HepG2 (cell line): ENCODE measurements around the gene IGF2BP1. TPM values are rescaled to one million over a fixed set of nuclear protein-coding genes. Genes with fewer than 3 reads are reported as not detected.

Experiments used
- AKNA ChIP-seq: sonication (generic); formaldehyde crosslinking; IDR thresholded peaks from 2 replicates; pipeline ENCODE4 v1.4.0; 2020; ENCODE audit warnings: missing genetic modification reagents, borderline replicate concordance
- CREM ChIP-seq, 2 experiments: sonication (generic) in 1 of 2; formaldehyde crosslinking in 1 of 2; IDR thresholded peaks; 2 replicates each; pipeline versions ENCODE4 v1.4.0 to v1.6.1; 2016 to 2020; ENCODE audit warnings: antibody characterized with exemption in 1 of 2, mild to moderate bottlenecking in 1 of 2, missing genetic modification reagents in 1 of 2
- GPBP1L1 ChIP-seq: sonication (generic); formaldehyde crosslinking; IDR thresholded peaks from 2 replicates; pipeline ENCODE4 v1.5.0; 2020; ENCODE audit warnings: mild to moderate bottlenecking, missing genetic modification reagents
- MNT ChIP-seq: fragments of 450-650 bp; IDR thresholded peaks from 2 replicates; pipeline ENCODE4 v1.6.1; 2016
- NFIC ChIP-seq: IDR thresholded peaks from 2 replicates; pipeline ENCODE4 v1.6.1; 2012; ENCODE audit warnings: mild to moderate bottlenecking, low read length, inconsistent platforms
- THAP11 ChIP-seq: IDR thresholded peaks from 2 replicates; pipeline ENCODE4 v1.6.1; 2016; ENCODE audit warnings: missing biosample characterization, missing genetic modification reagents
- ZBTB25 ChIP-seq: IDR thresholded peaks from 2 replicates; pipeline ENCODE4 v1.6.1; 2018; ENCODE audit warnings: missing genetic modification reagents
- ZMAT3 ChIP-seq: sonication (generic); formaldehyde crosslinking; conservative IDR thresholded peaks from 2 replicates; pipeline ENCODE4 v1.7.0; 2021; ENCODE audit warnings: missing genetic modification reagents
- ZNF18 ChIP-seq: sonication (generic); formaldehyde crosslinking; IDR thresholded peaks from 2 replicates; pipeline ENCODE4 v1.8.0; 2022; ENCODE audit warnings: mild to moderate bottlenecking, missing genetic modification reagents; ENCODE audit not compliant: insufficient replicate concordance
- ZNF224 ChIP-seq: sonication (generic); formaldehyde crosslinking; IDR thresholded peaks from 2 replicates; pipeline ENCODE4 v1.5.0; 2020; ENCODE audit warnings: mild to moderate bottlenecking, missing genetic modification reagents
- ZNF230 ChIP-seq: sonication (generic); formaldehyde crosslinking; IDR thresholded peaks from 2 replicates; pipeline ENCODE4 v1.4.0; 2020; ENCODE audit warnings: mild to moderate bottlenecking, missing genetic modification reagents
- ZNF501 ChIP-seq: sonication (generic); formaldehyde crosslinking; IDR thresholded peaks from 2 replicates; pipeline ENCODE4 v1.5.1; 2020; ENCODE audit warnings: mild to moderate bottlenecking, moderate library complexity, missing genetic modification reagents
- ZNF512 ChIP-seq: sonication (generic); formaldehyde crosslinking; IDR thresholded peaks from 2 replicates; pipeline ENCODE4 v1.4.0; 2020; ENCODE audit warnings: mild to moderate bottlenecking, missing genetic modification reagents
- ZNF543 ChIP-seq: sonication (generic); formaldehyde crosslinking; IDR thresholded peaks from 2 replicates; pipeline ENCODE4 v1.4.0; 2020; ENCODE audit warnings: mild to moderate bottlenecking, missing genetic modification reagents
- ZNF776 ChIP-seq: sonication (generic); formaldehyde crosslinking; IDR thresholded peaks from 2 replicates; pipeline ENCODE4 v1.4.0; 2020; ENCODE audit warnings: mild to moderate bottlenecking, missing genetic modification reagents
- polyA plus RNA-seq, 8 experiments: library from polyadenylated mRNA; depleted of rRNA in 3 of 8; stranded (reverse) in 7 of 8; unstranded in 1 of 8; fragments of >200 nt; fragmentation: Illumina TruSeq in 4 of 8; extraction: Trizol in 4 of 8; gene quantifications; 2 replicates each; pipeline versions ENCODE4 v1.2.1 to v1.2.3, GENCODE V29; 2011 to 2016; ENCODE audit warnings: low read depth in 4 of 8, missing spikeins in 1 of 8, mixed read lengths in 1 of 8; ENCODE audit not compliant: insufficient read depth in 1 of 8
- total RNA-seq, 5 experiments: library from RNA; depleted of rRNA; stranded (reverse); fragments of >200 nt; fragmentation: Illumina TruSeq; extraction: Trizol; gene quantifications; 2 replicates each; pipeline ENCODE4 v1.2.3, GENCODE V29; 2016; ENCODE audit warnings: low read depth in 1 of 5

Gene IGF2BP1
- total and polyA plus RNA-seq, 2 of the 13 experiments (the other 11 are each of a cell fraction or from before 2014, with no cell fraction given) = 29.7 to 75.1 TPM

GRCh38 chr17:48995304-48995973 is 1.7 kb upstream of the IGF2BP1 start (continued):
- peak; percentile 79 for TF ChIP-seq ZNF512 (CRISPR knock-in tag)
- no peak for TF ChIP-seq GPBP1L1
- no peak for TF ChIP-seq ZNF776 (CRISPR knock-in tag)
- no peak for TF ChIP-seq AKNA (CRISPR knock-in tag)
- peak; percentile 75 for TF ChIP-seq ZNF224
- no peak for TF ChIP-seq ZNF543
- TF ChIP-seq MNT = 0 out of 2 replicates have a peak, but pooled peaks have one; percentile 1
- TF ChIP-seq THAP11 (CRISPR knock-in tag) = no peak
- TF ChIP-seq ZNF501 = peak; percentile 88; the same call in 1 of the 2 replicates
- TF ChIP-seq CREM (IDR thresholded peaks at IDR 0.05) = 0 out of 2 replicates have a peak, but pooled peaks have one; percentile 31
- TF ChIP-seq CREM (CRISPR knock-in tag; IDR thresholded peaks at IDR 0.05) = no peak
- no peak for TF ChIP-seq ZNF230
- no peak for TF ChIP-seq ZNF18 (CRISPR knock-in tag)
- no peak for TF ChIP-seq ZBTB25 (CRISPR knock-in tag)
- peak; percentile 55; the same call in 1 of the 2 replicates for TF ChIP-seq NFIC
- TF ChIP-seq ZMAT3 = peak; percentile 86
